HG02981 (cell line): Measurements from ENCODE around the gene EAPP.
"Not testable (repeated sequence)": the region's sequence is repeated elsewhere in the genome, so short reads cannot be mapped to it uniquely, and the experiment has no call there.

Source experiments
- ATAC-seq: cut with Tn5 transposase; IDR thresholded peaks from one replicate; pipeline ENCODE4 v1.9.1; 2021; ENCODE audit warnings: mild to moderate bottlenecking, moderate library complexity; ENCODE audit not compliant: unreplicated experiment

EAPP gene

GRCh38 chr14:34538871-34539406, 562 bp downstream of the EAPP start:
- no peak for ATAC-seq

- ATAC-seq: not testable (repeated sequence)
These were observed 1.4 kb downstream of the EAPP start for GRCh38 chr14:34538096-34538495.

DNA sequence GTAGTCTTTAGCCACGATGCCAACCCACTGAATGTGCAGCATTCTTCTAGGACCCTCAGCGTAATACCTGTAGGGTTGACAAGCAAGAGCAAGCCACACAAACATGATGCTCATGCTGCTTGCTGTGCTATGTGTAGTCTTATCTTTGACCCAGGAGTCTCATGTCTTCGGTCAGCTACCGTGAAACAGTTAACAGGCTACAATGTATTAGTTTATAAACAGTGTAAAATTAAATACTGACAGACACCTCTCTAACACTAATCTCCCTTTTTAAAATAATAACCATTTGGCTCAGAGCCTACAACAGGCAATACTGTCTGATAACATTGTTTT, 1.9 kb downstream of the EAPP start:
- no peak for ATAC-seq

GRCh38 chr14:34536951-34537676, 2.4 kb downstream of the EAPP start:
- ATAC-seq: no peak

- no peak for ATAC-seq
These were observed 11.9 kb downstream of the EAPP start for GRCh38 chr14:34527591-34527990.

GRCh38 chr14:34524216-34524615, 15.3 kb downstream of the EAPP start:
- ATAC-seq: not testable (repeated sequence)

GRCh38 chr14:34522496-34522895, 17.0 kb downstream of the EAPP start:
- ATAC-seq: no peak

GRCh38 chr14:34521071-34521470, 18.4 kb downstream of the EAPP start:
- ATAC-seq: not testable (repeated sequence)

DNA sequence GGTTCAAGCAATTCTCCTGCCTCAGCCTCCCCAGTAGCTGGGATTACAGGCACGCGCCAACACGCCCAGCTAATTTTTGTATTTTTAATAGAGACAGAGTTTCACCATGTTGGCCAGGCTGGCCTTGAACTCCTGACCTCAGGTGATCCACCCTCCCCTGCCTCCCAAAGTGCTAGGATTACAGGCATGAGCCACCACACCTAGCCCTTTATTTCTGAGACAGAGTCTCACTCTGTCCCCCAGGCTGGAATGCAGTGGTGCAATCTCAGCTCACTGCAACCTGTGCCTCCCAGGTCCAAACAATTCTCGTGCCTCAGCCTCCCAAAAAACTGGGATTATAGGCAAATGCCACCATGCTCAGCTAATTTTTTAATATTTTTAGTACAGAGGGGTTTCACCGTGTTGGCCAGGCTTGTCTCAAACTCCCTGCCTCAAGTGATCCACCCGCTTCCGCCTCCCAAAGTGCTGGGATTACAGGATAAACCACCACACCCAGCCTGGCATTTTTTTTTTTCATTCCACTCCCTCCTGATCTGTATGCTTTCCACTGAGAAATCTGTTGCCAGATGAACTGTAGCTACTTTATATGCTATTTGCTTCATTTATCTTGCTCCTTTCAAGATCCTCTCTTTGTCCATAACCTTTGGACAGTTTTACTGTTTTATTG, 19.1 kb downstream of the EAPP start:
- ATAC-seq: not testable (repeated sequence)

DNA sequence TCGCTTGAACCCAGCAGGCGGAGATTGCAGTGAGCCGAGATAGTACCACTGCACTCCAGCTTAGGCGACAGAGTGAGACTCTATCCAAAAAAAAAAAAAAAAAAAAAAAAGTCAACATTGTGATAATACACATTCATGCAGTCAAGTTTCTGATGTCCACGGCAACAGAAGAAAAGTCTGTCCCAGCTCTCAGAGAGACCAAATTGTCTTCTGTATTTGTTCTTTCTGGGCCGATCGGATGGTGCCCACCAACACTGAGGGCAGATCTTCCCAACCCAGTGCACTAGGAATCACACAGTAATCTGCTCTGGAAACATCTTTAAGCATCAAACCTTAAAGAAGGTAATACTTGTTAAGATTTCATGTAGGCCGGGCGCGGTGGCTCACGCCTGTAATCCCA, 31.6 kb downstream of the EAPP start:
- no peak for ATAC-seq

GRCh38 chr14:34507459-34507858, 32.0 kb downstream of the EAPP start:
- ATAC-seq: no peak

- not testable (repeated sequence) for ATAC-seq
These were observed 34.4 kb downstream of the EAPP start for GRCh38 chr14:34505124-34505491.

- ATAC-seq: not testable (repeated sequence)
These were observed 35.5 kb downstream of the EAPP start for GRCh38 chr14:34504027-34504426.

GRCh38 chr14:34502545-34503225, 36.8 kb downstream of the EAPP start:
- ATAC-seq: no peak

DNA sequence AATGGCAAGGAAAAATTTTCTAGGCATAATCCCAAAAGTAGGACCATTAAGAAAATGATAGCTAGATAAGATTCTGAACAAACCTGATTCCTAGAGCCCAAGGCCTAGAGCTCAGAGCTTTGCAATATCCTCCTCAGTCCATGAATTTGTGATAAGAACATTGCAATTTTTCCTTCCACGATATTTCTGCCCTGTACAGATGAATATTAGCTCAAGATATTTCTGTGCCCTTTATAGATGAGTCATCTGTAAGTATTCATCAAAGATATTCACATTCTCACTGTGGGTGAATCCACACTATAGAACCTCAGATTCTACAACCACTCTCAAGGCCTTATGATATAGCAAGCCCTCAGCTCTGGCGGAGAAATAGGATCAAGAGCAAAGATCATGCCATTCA, 37.5 kb downstream of the EAPP start:
- ATAC-seq: no peak

- no peak for ATAC-seq
These were observed 38.4 kb downstream of the EAPP start for GRCh38 chr14:34501004-34501580.

DNA sequence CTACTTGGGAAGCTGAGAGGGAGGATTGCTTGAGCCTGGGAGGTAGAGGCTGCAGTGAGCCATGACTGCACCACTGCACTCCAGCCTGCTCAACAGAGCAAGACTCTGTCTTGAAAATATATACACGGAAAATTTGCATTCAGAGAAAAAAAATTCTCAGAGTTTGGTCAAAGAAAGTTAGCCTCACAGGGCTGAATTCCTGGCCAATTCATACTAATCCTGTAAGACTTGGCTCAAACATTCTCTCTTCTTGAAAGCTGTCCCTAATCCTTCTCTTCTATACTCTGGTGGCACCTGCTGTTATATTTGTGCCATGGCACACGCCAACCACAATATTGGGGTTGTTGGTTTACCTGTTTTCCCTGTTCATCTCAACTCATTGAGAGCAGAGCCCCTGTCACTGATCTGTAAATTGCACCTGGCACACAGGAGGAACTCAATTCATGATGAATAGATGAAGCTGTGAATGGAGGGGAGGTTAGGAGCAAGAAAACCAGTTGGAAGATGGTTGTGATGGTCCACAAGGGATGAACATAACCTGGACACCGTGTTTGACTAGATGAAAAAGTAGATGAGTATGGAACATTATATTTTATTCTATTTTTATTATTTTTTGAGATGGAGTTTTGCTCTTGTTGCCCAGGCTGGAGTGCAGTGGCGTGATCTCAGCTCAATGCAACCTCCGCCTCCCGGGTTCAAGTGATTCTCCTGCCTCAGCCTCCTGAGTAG, 40.7 kb downstream of the EAPP start:
- no peak for ATAC-seq

- ATAC-seq: no peak
These were observed 42.6 kb downstream of the EAPP start for GRCh38 chr14:34496679-34497513.

DNA sequence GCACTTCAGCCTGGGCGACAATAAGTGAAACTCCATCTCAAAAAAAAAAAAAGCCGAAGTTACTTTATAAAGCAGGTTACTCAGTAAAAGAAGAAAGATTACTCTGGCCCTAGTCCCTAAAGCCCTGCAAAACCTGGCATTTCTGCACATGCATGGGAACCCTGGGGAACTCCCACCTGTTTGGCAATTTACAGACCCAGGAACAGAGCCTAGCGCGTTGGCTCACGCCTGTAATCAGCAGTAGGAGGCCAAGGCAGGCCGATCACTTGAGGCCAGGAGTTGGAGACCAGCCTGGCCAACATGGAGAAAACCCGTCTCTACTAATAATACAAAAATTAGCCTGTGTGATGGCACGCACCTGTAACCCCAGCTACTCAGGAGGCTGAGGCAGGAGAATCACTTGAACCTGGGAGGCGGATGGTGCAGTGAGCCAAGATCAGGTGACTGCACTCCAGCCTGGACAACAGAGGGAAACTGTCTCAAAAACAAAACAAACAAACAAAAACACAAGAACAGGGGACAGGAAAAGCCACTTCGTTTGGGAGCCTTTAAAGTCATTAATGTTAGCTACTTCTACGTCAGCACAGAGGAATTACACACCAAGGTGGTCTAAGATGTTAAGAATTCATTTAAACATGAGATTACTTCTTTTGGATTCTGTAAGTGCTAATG, 43.4 kb downstream of the EAPP start:
- no peak for ATAC-seq
